Esophagus muscularis mucosa (tissue), 4 donors: ENCODE data around the gene ZNF521. TPM values are rescaled to one million over a fixed set of nuclear protein-coding genes. Genes with fewer than 3 reads are reported as not detected.

Experiments used
- DNase-seq: peaks from one replicate; pipeline ENCODE4 v3.0.0-alpha.2; 2017; ENCODE audit errors: extremely low spot score
- H3K27ac ChIP-seq, 4 donors: fragments of 200-600 bp; sonication (generic); replicated peaks in 1 of 4; 1 replicate in 3 of 4; 2 replicates in 1 of 4; pipeline ENCODE4 v1.5.1; 2016 to 2019; ENCODE audit warnings: mild to moderate bottlenecking in 1 of 4
- H3K27me3 ChIP-seq, 4 donors: fragments of 200-600 bp; sonication (generic); one replicate each; pipeline versions ENCODE4 v1.5.1 to v1.6.0; 2016 to 2019
- H3K36me3 ChIP-seq, 4 donors: fragments of 200-600 bp; sonication (generic); one replicate each; pipeline ENCODE4 v1.5.1; 2016 to 2019
- H3K4me1 ChIP-seq, 4 donors: fragments of 200-600 bp; sonication (generic); one replicate each; pipeline ENCODE4 v1.5.1; 2016 to 2019
- H3K4me3 ChIP-seq, 4 donors: fragments of 200-600 bp; sonication (generic); 1 replicate in 2 of 4; 2 replicates in 2 of 4; pipeline ENCODE4 v1.5.1; 2016 to 2019; ENCODE audit warnings: mild to moderate bottlenecking in 4 of 4, moderate library complexity in 1 of 4
- H3K9me3 ChIP-seq, 4 donors: fragments of 200-600 bp; sonication (generic); 1 replicate in 3 of 4; 2 replicates in 1 of 4; pipeline ENCODE4 v1.5.1; 2016 to 2019
- EP300 ChIP-seq: sonication (generic); formaldehyde crosslinking; IDR thresholded peaks from one replicate; pipeline ENCODE4 v1.6.1; 2017; ENCODE audit warnings: antibody characterized with exemption
- POLR2A ChIP-seq: fragments of 450-650 bp; IDR thresholded peaks from one replicate; pipeline ENCODE4 v1.6.1; 2017; ENCODE audit warnings: antibody characterized with exemption, moderate library complexity, mild to moderate bottlenecking, low read depth
- POLR2AphosphoS5 ChIP-seq, 2 donors: sonication (generic); formaldehyde crosslinking; IDR thresholded peaks; one replicate each; pipeline ENCODE4 v1.6.1; 2017; ENCODE audit warnings: antibody characterized with exemption in 2 of 2
- WGBS: methylation state at CpG from one replicate; pipeline ENCODE4 v1.1.5; 2018; 5-methylcytosine and 5-hydroxymethylcytosine counted together
- intact Hi-C: fragments of 100-400 bp; cut with DNase I; formaldehyde crosslinking; loops from one replicate; pipeline ENCODE4 v1.15.1; 2023
- total RNA-seq, 4 donors: library from RNA; depleted of rRNA; stranded (reverse); fragments of >200 nt; gene quantifications; one replicate each; pipeline versions ENCODE4 v1.1.0 to v1.2.1, GENCODE V29; 2016
- TF ChIP-seq, protein P1 (sequence below), 3 experiments: fragments of 200-600 bp in 2 of 3; fragments of 450-650 bp in 1 of 3; sonication (generic) in 2 of 3; IDR thresholded peaks; one replicate each; pipeline ENCODE4 v1.5.1; 2017 to 2019; ENCODE audit warnings: antibody characterized with exemption in 3 of 3, mild to moderate bottlenecking in 2 of 3, moderate library complexity in 1 of 3

Gene ZNF521
- total RNA-seq, 4 donors from 2014 or later, result 15.6 to 20.6 (median 16.9) TPM

DNA sequence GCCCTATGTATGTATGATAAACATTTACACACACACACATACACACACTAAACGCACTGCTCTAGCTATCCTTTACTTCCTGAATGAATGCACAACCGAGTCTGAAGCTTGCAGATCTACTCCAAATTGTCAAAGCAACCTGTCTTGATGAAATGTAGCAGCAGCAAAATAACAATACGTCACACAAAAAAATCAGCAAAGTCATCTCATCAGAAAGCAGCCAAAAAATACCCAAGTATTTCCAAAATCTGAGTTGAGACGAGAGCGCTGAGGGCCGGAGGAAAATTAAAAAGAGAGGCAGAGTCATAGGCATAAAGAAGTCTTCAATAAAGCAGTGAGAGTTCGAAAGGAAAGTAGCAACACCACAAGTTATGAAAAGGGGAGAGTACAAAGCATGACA is 67.7 kb downstream of the ZNF521 start:
- 58% methylated on average over 7 of the region's 7 CpGs for WGBS
- intact Hi-C loops, result loop anchor here (10.0 kb wide), 1 partner anchor 61 kb away; no protein-coding TSS in a partner anchor
- Histone ChIP-seq H3K27me3 (no peaks in the 10 kb centered on the region), H3K9me3 (no peaks in the 10 kb centered on the region), H3K27ac (peak overlapping the region; percentile 9 to 35 (median 22)), H3K36me3 (no peaks in the 10 kb centered on the region), H3K4me1 (peaks cover 29 to 52% (median 39%) of the 10 kb centered on the region in 4 donors), H3K4me3 (peak overlapping the region in 3 of 4 donors; percentile 0 to 13 (median 8))
- DNase-seq, result no peak
- TF ChIP-seq EP300 (no peak), POLR2A (no peak), POLR2AphosphoS5 (IDR thresholded peaks at IDR 0.05) (no peak)
- TF ChIP-seq, protein P1, sequence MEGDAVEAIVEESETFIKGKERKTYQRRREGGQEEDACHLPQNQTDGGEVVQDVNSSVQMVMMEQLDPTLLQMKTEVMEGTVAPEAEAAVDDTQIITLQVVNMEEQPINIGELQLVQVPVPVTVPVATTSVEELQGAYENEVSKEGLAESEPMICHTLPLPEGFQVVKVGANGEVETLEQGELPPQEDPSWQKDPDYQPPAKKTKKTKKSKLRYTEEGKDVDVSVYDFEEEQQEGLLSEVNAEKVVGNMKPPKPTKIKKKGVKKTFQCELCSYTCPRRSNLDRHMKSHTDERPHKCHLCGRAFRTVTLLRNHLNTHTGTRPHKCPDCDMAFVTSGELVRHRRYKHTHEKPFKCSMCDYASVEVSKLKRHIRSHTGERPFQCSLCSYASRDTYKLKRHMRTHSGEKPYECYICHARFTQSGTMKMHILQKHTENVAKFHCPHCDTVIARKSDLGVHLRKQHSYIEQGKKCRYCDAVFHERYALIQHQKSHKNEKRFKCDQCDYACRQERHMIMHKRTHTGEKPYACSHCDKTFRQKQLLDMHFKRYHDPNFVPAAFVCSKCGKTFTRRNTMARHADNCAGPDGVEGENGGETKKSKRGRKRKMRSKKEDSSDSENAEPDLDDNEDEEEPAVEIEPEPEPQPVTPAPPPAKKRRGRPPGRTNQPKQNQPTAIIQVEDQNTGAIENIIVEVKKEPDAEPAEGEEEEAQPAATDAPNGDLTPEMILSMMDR (IDR thresholded peaks at IDR 0.05), result no peak

DNA sequence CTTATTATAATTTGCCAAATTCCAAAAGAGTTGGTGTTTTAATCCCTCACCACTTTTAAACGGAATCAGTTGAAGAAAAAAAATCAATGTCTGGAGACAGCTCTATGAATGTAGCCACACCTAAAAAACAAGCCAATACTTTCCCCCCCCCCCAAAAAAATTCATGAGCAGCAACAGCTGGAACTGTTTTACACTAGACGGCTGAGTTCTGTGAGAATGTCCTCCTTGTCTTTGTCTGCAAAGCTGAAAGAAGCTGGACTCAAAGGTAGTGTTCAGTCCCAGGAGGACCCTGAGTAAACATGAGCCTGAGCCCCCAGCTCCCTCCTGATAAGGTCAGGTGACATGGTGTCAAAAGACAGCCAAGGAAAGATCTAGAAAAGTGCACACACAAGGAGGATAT is 68.2 kb downstream of the ZNF521 start:
- peaks cover 29 to 54% (median 39%) of the 10 kb centered on the region in 4 donors for H3K4me1 ChIP-seq

DNA sequence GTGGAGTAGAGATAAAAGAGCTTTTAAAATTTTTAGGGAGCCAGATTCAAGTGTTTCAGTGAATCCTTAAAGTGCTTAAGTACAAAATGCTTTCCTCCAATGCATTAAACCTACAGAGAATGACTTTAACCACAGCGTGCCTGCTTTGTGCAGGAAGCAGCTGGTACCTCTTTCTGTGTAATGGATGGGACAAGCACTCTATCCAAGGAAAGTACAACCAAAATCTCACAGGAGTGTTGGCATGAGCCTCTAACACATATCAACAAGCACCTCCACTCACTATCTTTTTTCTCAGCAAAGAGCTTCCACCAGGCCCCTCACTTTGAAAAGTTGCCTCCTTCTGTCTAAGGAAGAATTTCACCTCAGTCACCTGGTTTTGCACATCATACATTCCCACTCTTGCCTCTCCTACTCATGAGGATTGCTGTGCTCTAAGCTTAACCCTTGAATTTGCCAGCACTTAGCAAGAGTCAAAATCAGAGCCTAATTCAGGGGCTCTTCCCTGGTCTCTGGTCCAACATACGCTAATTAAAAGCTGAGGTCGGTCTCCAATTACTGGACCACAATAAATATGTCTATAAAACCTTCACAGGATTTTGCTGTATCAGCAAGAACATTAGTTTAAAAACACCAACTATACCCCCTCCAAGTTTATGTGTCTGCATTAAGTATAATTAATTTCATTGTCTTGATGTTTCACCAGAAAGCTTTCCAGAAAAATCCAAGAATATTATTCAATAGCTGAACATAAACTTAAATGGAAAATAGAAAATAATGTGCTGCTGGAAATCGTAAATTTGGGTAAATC is 68.9 kb downstream of the ZNF521 start:
- H3K27me3 ChIP-seq, result no peaks in the 10 kb centered on the region
- H3K4me1 ChIP-seq, result peaks cover 28 to 49% (median 38%) of the 10 kb centered on the region in 4 donors
- no peaks in the 10 kb centered on the region for H3K36me3 ChIP-seq
- no peak overlapping the region for H3K27ac ChIP-seq
- WGBS, result 76% methylated on average over 4 of the region's 4 CpGs
- TF ChIP-seq POLR2AphosphoS5 (IDR thresholded peaks at IDR 0.05), result no peak
- intact Hi-C loops, result loop anchor here (10.0 kb wide), 1 partner anchor 62 kb away; no protein-coding TSS in a partner anchor
- DNase-seq, result no peak
- H3K4me3 ChIP-seq, result no peak overlapping the region
- H3K9me3 ChIP-seq, result no peaks in the 10 kb centered on the region

More for the DNA sequence above, 68.2 kb downstream of the ZNF521 start:
- DNase-seq, result no peak
- no peaks in the 10 kb centered on the region for H3K27me3 ChIP-seq
- H3K27ac ChIP-seq, result peak overlapping the region; percentile 9 to 35 (median 22)
- H3K36me3 ChIP-seq, result no peaks in the 10 kb centered on the region
- H3K9me3 ChIP-seq, result no peaks in the 10 kb centered on the region
- TF ChIP-seq POLR2A (no peak), POLR2AphosphoS5 (IDR thresholded peaks at IDR 0.05) (no peak), EP300 (no peak)
- TF ChIP-seq, protein P1 (IDR thresholded peaks at IDR 0.05), result no peak
- peak overlapping the region in 2 of 4 donors; percentile 0 to 8 for H3K4me3 ChIP-seq
- intact Hi-C loops, result loop anchor here (10.0 kb wide), 1 partner anchor 61 kb away; no protein-coding TSS in a partner anchor
- 61% methylated on average over 2 of the region's 2 CpGs for WGBS

DNA sequence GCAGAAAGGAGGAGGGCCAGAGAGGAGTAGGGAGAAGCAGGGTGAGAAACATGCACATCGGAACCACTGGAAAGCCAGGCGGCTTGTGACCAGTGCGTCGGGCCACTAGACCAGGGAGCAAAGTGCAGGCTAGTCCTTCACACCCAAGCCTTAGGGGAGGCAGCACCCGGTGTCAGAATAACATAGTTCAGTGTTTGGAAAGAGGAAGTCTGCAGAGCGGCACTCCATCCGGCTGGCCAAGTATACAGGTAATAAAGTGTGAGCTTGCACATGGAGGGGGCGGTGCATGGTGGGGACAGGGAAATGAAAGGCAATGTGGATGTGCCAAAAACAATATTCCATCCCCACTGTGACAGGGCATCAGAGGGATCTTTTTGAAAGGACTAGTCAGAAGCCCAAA is 69.7 kb downstream of the ZNF521 start:
- no peak for DNase-seq
- H3K27me3 ChIP-seq, result no peaks in the 10 kb centered on the region
- intact Hi-C loops, result loop anchor here (10.0 kb wide), 1 partner anchor 63 kb away; no protein-coding TSS in a partner anchor
- no peaks in the 10 kb centered on the region for H3K9me3 ChIP-seq
- 82% methylated on average over 8 of the region's 8 CpGs for WGBS
- H3K4me1 ChIP-seq, result peaks cover 25 to 43% (median 36%) of the 10 kb centered on the region in 4 donors
- H3K36me3 ChIP-seq, result no peaks in the 10 kb centered on the region
- peak in 1 of 2 donors; percentile 13 for TF ChIP-seq POLR2AphosphoS5 (IDR thresholded peaks at IDR 0.05)
- TF ChIP-seq POLR2A, result no peak
- H3K27ac ChIP-seq, result peak overlapping the region in 1 of 4 donors; percentile 1
- H3K4me3 ChIP-seq, result no peak overlapping the region

DNA sequence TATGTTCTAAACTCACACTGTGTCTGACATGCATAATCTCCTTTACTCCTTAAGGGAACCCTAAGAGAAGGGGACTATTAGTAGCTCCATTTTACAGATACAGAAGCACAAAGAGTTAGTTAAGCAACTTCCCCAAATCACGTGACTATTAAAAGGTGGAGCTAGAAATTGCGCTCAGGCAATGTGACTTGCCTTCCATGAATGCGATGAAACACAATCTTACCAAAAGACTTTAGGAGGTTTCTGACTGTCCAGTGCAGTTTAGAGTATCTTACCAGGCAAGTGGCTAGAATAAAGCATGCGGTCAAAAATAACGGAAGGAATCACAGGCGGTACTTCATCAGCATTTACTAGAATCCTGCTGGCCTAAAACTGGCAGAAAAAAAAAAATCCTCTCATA is 70.4 kb downstream of the ZNF521 start:
- Histone ChIP-seq H3K27me3 (no peaks in the 10 kb centered on the region), H3K27ac (no peak overlapping the region), H3K9me3 (no peaks in the 10 kb centered on the region), H3K4me3 (no peak overlapping the region), H3K4me1 (peaks cover 25 to 40% (median 35%) of the 10 kb centered on the region in 4 donors), H3K36me3 (no peaks in the 10 kb centered on the region)
- intact Hi-C loops, result loop anchor here (10.0 kb wide), 1 partner anchor 63 kb away; no protein-coding TSS in a partner anchor
- no peak for DNase-seq
- 76% methylated on average over 6 of the region's 6 CpGs for WGBS
- TF ChIP-seq, protein P1 (IDR thresholded peaks at IDR 0.05), result no peak
- TF ChIP-seq POLR2AphosphoS5 (IDR thresholded peaks at IDR 0.05) (no peak), POLR2A (no peak), EP300 (no peak)
